Panc1 (cell line): ENCODE measurements around the gene CLEC4F. TPM values are rescaled to one million over a fixed set of nuclear protein-coding genes. Genes with fewer than 3 reads are reported as not detected.

ENCODE experiments used
- ATAC-seq: fragments of 200-7000 bp; cut with Tn5 transposase; 2 replicates; pipeline ENCODE4 v1.9.1; 2020; ENCODE audit warnings: mild to moderate bottlenecking, moderate library complexity
- BruUV-seq: library from RNA; stranded (reverse); fragments of 400-500 nt; replicated peaks from 2 replicates; lab custom pipeline; 2021; lab: Mats Ljungman, UMichigan
- CTCF ChIA-PET: fragments of 300-600 bp; sonication (Branson Sonifier 250); formaldehyde crosslinking; loops from one replicate; lab custom pipeline; 2022; ENCODE audit warnings: antibody characterized with exemption; lab: Charles Lee
- POLR2A ChIA-PET: fragments of 300-600 bp; sonication (Branson Sonifier 250); formaldehyde crosslinking; loops from one replicate; lab custom pipeline; 2022; ENCODE audit warnings: antibody characterized with exemption; lab: Charles Lee
- DNase-seq: peaks from one replicate; pipeline ENCODE4 v3.0.0-alpha.2; 2010; ENCODE audit warnings: low read depth, low spot score
- H3K27ac ChIP-seq: 2 replicates; pipeline ENCODE4 v1.5.1; 2011; ENCODE audit warnings: mild to moderate bottlenecking, low read length, inconsistent platforms
- H3K27me3 ChIP-seq: fragments of 200-500 bp; sonication (Bioruptor generic); 2 replicates; pipeline ENCODE4 v1.6.0; 2014; ENCODE audit warnings: low read length, inconsistent platforms; ENCODE audit not compliant: control insufficient read depth, insufficient read depth
- H3K36me3 ChIP-seq: fragments of 200-500 bp; sonication (Bioruptor generic); 2 replicates; pipeline ENCODE4 v1.5.1; 2014; ENCODE audit warnings: inconsistent platforms, mild to moderate bottlenecking, low read length, moderate library complexity; ENCODE audit not compliant: control insufficient read depth, insufficient read depth
- H3K4me1 ChIP-seq: 2 replicates; pipeline ENCODE4 v1.5.1; 2011; ENCODE audit warnings: inconsistent platforms, mild to moderate bottlenecking, low read length, moderate library complexity; ENCODE audit not compliant: control insufficient read depth, insufficient read depth
- H3K4me3 ChIP-seq, 2 experiments: 2 replicates each; pipeline ENCODE4 v1.5.1; 2011 to 2012; ENCODE audit warnings: low read depth in 2 of 2, low read length in 2 of 2, mild to moderate bottlenecking in 2 of 2, inconsistent platforms in 1 of 2, moderate library complexity in 1 of 2
- H3K9me3 ChIP-seq: fragments of 200-500 bp; sonication (Bioruptor generic); 2 replicates; pipeline ENCODE4 v1.5.1; 2014; ENCODE audit warnings: low read depth, mild to moderate bottlenecking, inconsistent platforms, low read length, moderate library complexity; ENCODE audit not compliant: control insufficient read depth, insufficient read depth
- POLR2AphosphoS5 ChIP-seq: IDR thresholded peaks from 2 replicates; pipeline ENCODE4 v1.6.1; 2012; ENCODE audit warnings: mild to moderate bottlenecking, low read depth, low read length, moderate library complexity
- REST ChIP-seq, 2 experiments: IDR thresholded peaks; 2 replicates each; pipeline ENCODE4 v1.6.1; 2011 to 2012; ENCODE audit warnings: low read depth in 2 of 2, control low read depth in 1 of 2, low read length in 1 of 2, mild to moderate bottlenecking in 1 of 2, moderate library complexity in 1 of 2; ENCODE audit not compliant: insufficient read depth in 1 of 2
- SIN3A ChIP-seq: IDR thresholded peaks from 2 replicates; pipeline ENCODE4 v1.6.1; 2012; ENCODE audit warnings: low read depth, mild to moderate bottlenecking, low read length, moderate library complexity, borderline replicate concordance; ENCODE audit not compliant: insufficient read depth
- TCF7L2 ChIP-seq: IDR thresholded peaks from 2 replicates; pipeline ENCODE4 v1.6.1; 2011; ENCODE audit warnings: mild to moderate bottlenecking, low read depth, low read length, inconsistent platforms
- in situ Hi-C: cut with HindIII; loops from 2 replicates; pipeline ENCODE4 v1.10.0; 2016; ENCODE audit warnings: low sequenced_read_pairs, low pct_unique_long_range_greater_than_20kb
- intact Hi-C: fragments of 100-400 bp; cut with micrococcal nuclease; formaldehyde crosslinking; loops from one replicate; pipeline ENCODE4 v1.10.0; 2022; ENCODE audit not compliant: unreplicated experiment
- total RNA-seq: library from RNA; stranded (reverse); gene quantifications from one replicate; pipeline ENCODE4 v1.2.1, GENCODE V29; 2021; ENCODE audit not compliant: unreplicated experiment
- TF ChIP-seq, protein P1 (sequence below): fragments of 450-650 bp; IDR thresholded peaks from 2 replicates; pipeline ENCODE4 v1.5.1; 2017; ENCODE audit warnings: mild to moderate bottlenecking

Gene CLEC4F
- total RNA-seq, 1 experiment from 2014 or later, result not detected

- no peaks in the 10 kb centered on the region for H3K36me3 ChIP-seq
- no TSS peak for BruUV-seq
- CTCF ChIA-PET, result no interaction called here
- H3K27ac ChIP-seq, result no peak overlapping the region
- H3K9me3 ChIP-seq, result no peaks in the 10 kb centered on the region
- ATAC-seq (no peak), DNase-seq (no peak)
- in situ Hi-C loops (no loop called here), intact Hi-C loops (no loop called here)
- H3K4me3 ChIP-seq, result no peak overlapping the region
- no peaks in the 10 kb centered on the region for H3K4me1 ChIP-seq
- TF ChIP-seq TCF7L2 (no peak), REST (IDR thresholded peaks at IDR 0.05; ENCODE audit: insufficient read depth in 1 of 2, low read depth in 2 of 2, low read length in 1 of 2) (no peak), POLR2AphosphoS5 (no peak), SIN3A (no peak)
- TF ChIP-seq, protein P1, sequence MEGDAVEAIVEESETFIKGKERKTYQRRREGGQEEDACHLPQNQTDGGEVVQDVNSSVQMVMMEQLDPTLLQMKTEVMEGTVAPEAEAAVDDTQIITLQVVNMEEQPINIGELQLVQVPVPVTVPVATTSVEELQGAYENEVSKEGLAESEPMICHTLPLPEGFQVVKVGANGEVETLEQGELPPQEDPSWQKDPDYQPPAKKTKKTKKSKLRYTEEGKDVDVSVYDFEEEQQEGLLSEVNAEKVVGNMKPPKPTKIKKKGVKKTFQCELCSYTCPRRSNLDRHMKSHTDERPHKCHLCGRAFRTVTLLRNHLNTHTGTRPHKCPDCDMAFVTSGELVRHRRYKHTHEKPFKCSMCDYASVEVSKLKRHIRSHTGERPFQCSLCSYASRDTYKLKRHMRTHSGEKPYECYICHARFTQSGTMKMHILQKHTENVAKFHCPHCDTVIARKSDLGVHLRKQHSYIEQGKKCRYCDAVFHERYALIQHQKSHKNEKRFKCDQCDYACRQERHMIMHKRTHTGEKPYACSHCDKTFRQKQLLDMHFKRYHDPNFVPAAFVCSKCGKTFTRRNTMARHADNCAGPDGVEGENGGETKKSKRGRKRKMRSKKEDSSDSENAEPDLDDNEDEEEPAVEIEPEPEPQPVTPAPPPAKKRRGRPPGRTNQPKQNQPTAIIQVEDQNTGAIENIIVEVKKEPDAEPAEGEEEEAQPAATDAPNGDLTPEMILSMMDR, result no peak
- POLR2A ChIA-PET, result no interaction called here
- peaks cover 24% of the 10 kb centered on the region for H3K27me3 ChIP-seq
Observed at GRCh38 chr2:70796262-70796661, 24.1 kb downstream of the CLEC4F start.

GRCh38 chr2:70795164-70795995 lies 25.0 kb downstream of the CLEC4F start:
- Histone ChIP-seq H3K27me3 (peaks cover 24% of the 10 kb centered on the region), H3K4me3 (no peak overlapping the region), H3K36me3 (no peaks in the 10 kb centered on the region), H3K9me3 (no peaks in the 10 kb centered on the region), H3K4me1 (no peaks in the 10 kb centered on the region), H3K27ac (no peak overlapping the region)
- ChIA-PET POLR2A (no interaction called here), CTCF (no interaction called here)
- no TSS peak for BruUV-seq
- DNase-seq, result no peak
- TF ChIP-seq, protein P1, result no peak
- no peak for TF ChIP-seq REST (IDR thresholded peaks at IDR 0.05; ENCODE audit: insufficient read depth in 1 of 2, low read depth in 2 of 2, low read length in 1 of 2)
- no peak for TF ChIP-seq TCF7L2
- TF ChIP-seq SIN3A, result no peak
- TF ChIP-seq POLR2AphosphoS5, result no peak
- intact Hi-C loops, result no loop called here
- ATAC-seq, result no peak
- in situ Hi-C loops, result no loop called here
